Fibroblast of lung (primary cell): ENCODE measurements around the gene CNPY4.

Source experiments
- CTCF ChIP-seq, 2 donors: IDR thresholded peaks in 1 of 2; conservative IDR thresholded peaks in 1 of 2; 1 replicate in 1 of 2; 2 replicates in 1 of 2; pipeline ENCODE4 v1.5.1; 2011 to 2012; ENCODE audit warnings: low read length in 2 of 2, control low read depth in 1 of 2, inconsistent platforms in 1 of 2, low read depth in 1 of 2, mild to moderate bottlenecking in 1 of 2
- EZH2 ChIP-seq: IDR thresholded peaks from 2 replicates; pipeline ENCODE4 v1.5.1; 2012; ENCODE audit warnings: low read length, control low read depth, mild to moderate bottlenecking; ENCODE audit errors: missing control alignments

DNA sequence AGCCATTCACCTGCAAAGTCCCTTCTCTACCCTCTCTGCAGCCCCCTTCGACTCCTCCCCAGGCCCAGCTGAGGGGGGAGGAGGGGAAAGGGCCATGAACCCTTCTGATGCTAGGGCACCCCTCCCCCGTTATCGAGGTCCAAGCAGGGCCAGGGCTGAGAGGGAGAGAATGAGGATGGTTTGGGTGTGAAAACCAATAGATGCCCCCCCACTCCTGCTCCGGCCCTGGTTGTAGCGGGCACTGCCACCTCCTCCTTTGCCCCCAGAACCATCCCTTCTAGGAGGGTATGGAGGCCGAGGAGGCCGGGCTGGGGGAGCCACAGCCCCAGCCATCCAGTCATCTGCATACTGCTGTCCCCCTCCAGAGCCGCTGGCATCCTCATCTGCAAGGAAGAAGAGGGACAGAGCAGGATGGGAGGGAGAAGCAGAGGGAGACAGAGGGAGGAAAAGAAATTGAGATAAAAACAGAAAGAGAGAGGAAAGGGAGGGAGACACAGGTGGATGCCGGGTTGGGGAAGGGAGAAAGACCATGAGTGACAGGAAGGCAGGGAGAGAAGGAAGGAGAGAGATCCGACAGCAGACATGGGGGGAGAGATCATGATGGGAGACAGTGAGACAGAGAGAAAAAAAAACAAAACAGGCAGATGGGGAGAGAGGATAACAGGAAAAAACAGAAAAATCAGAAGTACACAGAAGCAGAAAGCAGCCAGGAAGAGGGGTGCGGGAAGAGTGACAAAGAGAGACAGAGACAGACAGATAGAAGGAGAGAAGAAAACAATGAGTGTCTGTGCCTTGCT, 50.9 kb downstream of the CNPY4 start:
- no peak for TF ChIP-seq EZH2
- TF ChIP-seq CTCF (conservative IDR thresholded peaks at IDR 0.05 in 1 of 2, IDR thresholded peaks at IDR 0.05 in 1 of 2; ENCODE audit: low read depth in 1 of 2, low read length in 2 of 2) = no peak
